ENCODE measurements around the gene UBE2E2. TPM values are rescaled to one million over a fixed set of nuclear protein-coding genes. Genes with fewer than 3 reads are reported as not detected.
A peak's percentile ranks its signal among the peaks of the same experiment; 100 is the strongest.

The UBE2E2 gene
- 45.9 TPM for total RNA-seq
- long read RNA-seq, partial matches to known transcripts: 2 of 4 reads
- long read RNA-seq, other reads (novel, unspliced or antisense): 2 of 4 reads

DNA sequence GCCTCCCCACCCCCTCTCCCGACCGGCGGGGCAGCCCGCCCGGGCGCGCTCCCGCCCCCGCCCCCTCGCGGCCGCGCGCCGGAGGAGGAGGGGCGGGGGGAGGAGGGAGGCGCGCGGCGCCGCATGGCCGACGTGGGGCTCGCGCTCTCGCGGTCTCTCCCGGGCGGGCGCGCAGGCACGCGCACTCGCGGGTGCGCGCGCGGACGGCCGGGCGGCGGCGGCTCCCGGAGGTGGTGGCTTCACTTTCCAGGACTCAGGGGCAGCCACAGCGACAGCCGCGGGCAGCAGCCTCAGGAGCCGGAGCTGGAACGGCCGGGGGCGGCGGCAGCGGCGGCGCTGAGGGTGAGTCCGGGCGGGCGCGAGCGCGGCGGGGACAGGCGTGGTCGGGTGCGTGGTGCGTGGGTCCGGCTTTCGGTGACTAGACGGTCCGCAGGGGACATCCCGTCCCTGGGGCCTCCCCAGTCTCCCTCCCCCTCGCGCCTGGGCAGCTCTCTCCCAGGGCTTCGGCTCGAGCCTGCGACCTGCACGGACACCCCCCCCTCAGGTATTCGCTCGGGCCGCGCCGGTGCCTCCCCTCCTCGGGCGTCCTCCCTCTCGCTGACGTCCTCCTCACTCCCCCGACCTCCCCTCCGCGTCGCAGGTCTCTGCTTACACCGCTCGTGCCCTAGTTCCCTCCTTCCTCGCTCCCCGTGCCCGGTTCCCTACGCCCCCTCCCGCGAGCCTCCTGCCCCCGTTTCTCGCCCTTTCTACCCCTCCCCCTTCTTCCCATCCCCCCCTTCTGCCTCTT is at the start of gene UBE2E2:
Gene UBE2E2, plus strand, starts transcription at position 407 of the 787 bp plus-strand sequence.
- Histone ChIP-seq H3K4me3 (peak within 1 kb of the TSS; percentile 83), H3K27ac (peak within 1 kb of the TSS; percentile 85), H3K4me1 (peaks cover 21% of the 10 kb centered on the region), H3K36me3 (no peaks in the 10 kb centered on the region), H3K27me3 (no peaks in the 10 kb centered on the region), H3K9me3 (no peaks in the 10 kb centered on the region)
- no peak for TF ChIP-seq CTCF (IDR thresholded peaks at IDR 0.05)
- intact Hi-C loops (cut with DNase I): no loop called here
- peak; percentile 95 for ATAC-seq
- peak; percentile 90 for DNase-seq

- peaks cover 7% of the 10 kb centered on the region for H3K9me3 ChIP-seq
- H3K36me3 ChIP-seq: no peaks in the 10 kb centered on the region
- intact Hi-C loops (cut with DNase I): no loop called here
- no peaks in the 10 kb centered on the region for H3K4me1 ChIP-seq
- no peak for DNase-seq
- no peak for TF ChIP-seq CTCF (IDR thresholded peaks at IDR 0.05)
- H3K4me3 ChIP-seq: no peak overlapping the region
- no peak overlapping the region for H3K27ac ChIP-seq
- no peak for ATAC-seq
- no peaks in the 10 kb centered on the region for H3K27me3 ChIP-seq
Observed at GRCh38 chr3:23153436-23153835, 49.7 kb upstream of the UBE2E2 start.

DNA sequence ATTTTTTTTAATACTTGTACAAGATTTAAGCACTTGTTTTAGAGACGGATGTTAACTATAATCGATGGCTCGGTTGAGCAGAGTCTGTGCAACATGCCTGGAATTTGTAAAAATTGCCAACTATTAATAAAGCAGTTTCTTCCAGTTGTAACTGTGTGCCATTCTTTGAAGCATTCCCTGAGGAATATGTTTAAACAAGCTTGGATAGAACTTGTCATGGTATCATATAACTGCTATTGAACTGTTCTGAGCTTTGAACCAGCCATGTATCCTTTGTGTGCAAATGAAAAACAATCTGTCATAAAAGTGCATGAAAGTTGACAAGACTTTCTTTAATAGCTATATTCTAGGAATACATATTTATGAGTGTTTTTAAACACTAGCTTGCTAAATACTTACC is 45.8 kb upstream of the UBE2E2 start:
- TF ChIP-seq CTCF (IDR thresholded peaks at IDR 0.05): no peak
- H3K4me1 ChIP-seq: peaks cover 6% of the 10 kb centered on the region
- intact Hi-C loops (cut with DNase I): no loop called here
- ATAC-seq: no peak
- H3K27ac ChIP-seq: no peak overlapping the region
- H3K9me3 ChIP-seq: peaks cover 7% of the 10 kb centered on the region
- H3K36me3 ChIP-seq: no peaks in the 10 kb centered on the region
- no peak overlapping the region for H3K4me3 ChIP-seq
- DNase-seq: no peak
- no peaks in the 10 kb centered on the region for H3K27me3 ChIP-seq

DNA sequence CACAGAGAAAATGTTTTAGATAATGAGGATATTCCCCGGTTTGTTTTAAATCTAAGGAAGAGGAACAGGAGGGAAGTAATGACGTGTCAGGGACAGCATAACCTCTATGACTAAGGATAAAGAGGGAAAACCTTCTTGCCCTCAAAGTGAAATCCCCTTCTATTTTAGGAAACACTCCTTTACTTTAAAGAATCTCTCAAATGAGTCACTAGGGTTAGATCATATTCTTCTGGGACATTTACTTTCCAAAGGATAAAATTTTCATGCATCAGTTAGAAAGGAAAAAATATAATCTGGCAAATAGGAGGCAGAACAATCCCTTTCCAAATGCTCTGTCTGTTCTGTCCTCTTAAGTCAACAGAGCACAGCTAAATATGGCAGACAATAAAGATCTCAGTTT is 43.2 kb upstream of the UBE2E2 start:
- intact Hi-C loops (cut with DNase I): no loop called here
- no peak for ATAC-seq

GRCh38 chr3:23161308-23161707 is 41.8 kb upstream of the UBE2E2 start:
- Histone ChIP-seq H3K27me3 (no peaks in the 10 kb centered on the region), H3K9me3 (no peaks in the 10 kb centered on the region), H3K36me3 (no peaks in the 10 kb centered on the region), H3K4me1 (peaks cover 6% of the 10 kb centered on the region), H3K27ac (no peak overlapping the region), H3K4me3 (no peak overlapping the region)
- intact Hi-C loops (cut with DNase I): no loop called here
- ATAC-seq (no peak), DNase-seq (no peak)
- no peak for TF ChIP-seq CTCF (IDR thresholded peaks at IDR 0.05)

More for the DNA sequence above, 43.2 kb upstream of the UBE2E2 start:
- Histone ChIP-seq H3K4me3 (no peak overlapping the region), H3K4me1 (peaks cover 6% of the 10 kb centered on the region), H3K27me3 (no peaks in the 10 kb centered on the region), H3K27ac (no peak overlapping the region), H3K9me3 (peaks cover 4% of the 10 kb centered on the region), H3K36me3 (no peaks in the 10 kb centered on the region)
- DNase-seq: no peak
- TF ChIP-seq CTCF (IDR thresholded peaks at IDR 0.05): no peak

Data from upper lobe of right lung (tissue), 1 donor.